GM19452 (cell line): ENCODE measurements around the gene MTHFD1L.

Experiments
- ATAC-seq: cut with Tn5 transposase; IDR thresholded peaks from one replicate; pipeline ENCODE4 v1.9.1; 2021; ENCODE audit not compliant: unreplicated experiment

Gene MTHFD1L

GRCh38 chr6:150897400-150897943 is 32.0 kb downstream of the MTHFD1L start:
- no peak for ATAC-seq

GRCh38 chr6:150898399-150899170 is 33.1 kb downstream of the MTHFD1L start:
- no peak for ATAC-seq

GRCh38 chr6:150899231-150899630 is 33.7 kb downstream of the MTHFD1L start:
- no peak for ATAC-seq

GRCh38 chr6:150900049-150900448 is 34.5 kb downstream of the MTHFD1L start:
- no peak for ATAC-seq

- ATAC-seq, result no peak
Observed at GRCh38 chr6:150902142-150902776, 36.8 kb downstream of the MTHFD1L start.

GRCh38 chr6:150905769-150906168 is 40.3 kb downstream of the MTHFD1L start:
- no peak for ATAC-seq

GRCh38 chr6:150906641-150907326 is 41.3 kb downstream of the MTHFD1L start:
- no peak for ATAC-seq

GRCh38 chr6:150907383-150907782 is 41.9 kb downstream of the MTHFD1L start:
- no peak for ATAC-seq

GRCh38 chr6:150908901-150909300 is 43.4 kb downstream of the MTHFD1L start:
- ATAC-seq, result no peak

- ATAC-seq, result no peak
Observed at GRCh38 chr6:150910561-150910960, 45.1 kb downstream of the MTHFD1L start.

GRCh38 chr6:150914372-150914771 is 48.9 kb downstream of the MTHFD1L start:
- no peak for ATAC-seq

GRCh38 chr6:150915131-150915879 is 49.8 kb downstream of the MTHFD1L start:
- ATAC-seq, result no peak

GRCh38 chr6:150915880-150916265 is 50.4 kb downstream of the MTHFD1L start:
- ATAC-seq, result no peak

- no peak for ATAC-seq
Observed at GRCh38 chr6:150919938-150920337, 54.4 kb downstream of the MTHFD1L start.

- no peak for ATAC-seq
Observed at GRCh38 chr6:150922137-150922536, 56.6 kb downstream of the MTHFD1L start.

- no peak for ATAC-seq
Observed at GRCh38 chr6:150924808-150925589, 59.5 kb downstream of the MTHFD1L start.

- no peak for ATAC-seq
Observed at GRCh38 chr6:150925590-150925928, 60.1 kb downstream of the MTHFD1L start.

- ATAC-seq, result no peak
Observed at GRCh38 chr6:150925976-150926375, 60.5 kb downstream of the MTHFD1L start.

- no peak for ATAC-seq
Observed at GRCh38 chr6:150928882-150929281, 63.4 kb downstream of the MTHFD1L start.

GRCh38 chr6:150929416-150929815 is 63.9 kb downstream of the MTHFD1L start:
- no peak for ATAC-seq
